Transverse colon (tissue), 4 donors: ENCODE results near the gene ATP5PD. TPM values are rescaled to one million over a fixed set of nuclear protein-coding genes. Genes with fewer than 3 reads are reported as not detected.

ENCODE experiments used
- DNase-seq: peaks from one replicate; pipeline ENCODE4 v3.0.0-alpha.2; 2019
- H3K27ac ChIP-seq, 4 donors: fragments of 200-600 bp; sonication (generic); 2 replicates each; pipeline ENCODE4 v1.5.1; 2016 to 2018; ENCODE audit warnings: inconsistent platforms in 4 of 4
- H3K27me3 ChIP-seq: fragments of 200-600 bp; sonication (generic); 2 replicates; pipeline ENCODE4 v1.5.1; 2017; ENCODE audit warnings: inconsistent platforms
- H3K36me3 ChIP-seq, 4 donors: fragments of 200-600 bp; sonication (generic); 2 replicates each; pipeline ENCODE4 v1.5.1; 2017 to 2019; ENCODE audit warnings: inconsistent platforms in 4 of 4
- H3K4me1 ChIP-seq, 4 donors: fragments of 200-600 bp; sonication (generic); 2 replicates each; pipeline ENCODE4 v1.5.1; 2017 to 2020; ENCODE audit warnings: inconsistent platforms in 4 of 4
- H3K4me3 ChIP-seq, 4 donors: fragments of 200-600 bp; sonication (generic); 1 replicate in 1 of 4; 2 replicates in 3 of 4; pipeline versions ENCODE4 v1.5.1 to v1.6.1; 2017 to 2019; ENCODE audit warnings: inconsistent platforms in 4 of 4
- H3K9me3 ChIP-seq, 2 donors: fragments of 200-600 bp; sonication (generic); 2 replicates each; pipeline ENCODE4 v1.5.1; 2017 to 2019; ENCODE audit warnings: inconsistent platforms in 2 of 2
- CTCF ChIP-seq, 5 experiments: fragments of 200-600 bp in 3 of 5; fragments of 450-650 bp in 2 of 5; sonication (generic) in 3 of 5; IDR thresholded peaks; 1 replicate in 2 of 5; 2 replicates in 3 of 5; pipeline ENCODE4 v1.5.1; 2016 to 2017; ENCODE audit warnings: antibody characterized with exemption in 5 of 5, inconsistent platforms in 3 of 5, mild to moderate bottlenecking in 2 of 5, moderate library complexity in 1 of 5
- EP300 ChIP-seq: sonication (generic); formaldehyde crosslinking; IDR thresholded peaks from one replicate; pipeline ENCODE4 v1.6.1; 2017; ENCODE audit warnings: antibody characterized with exemption, low read depth
- POLR2A ChIP-seq: fragments of 450-650 bp; IDR thresholded peaks from one replicate; pipeline ENCODE4 v1.6.1; 2016; ENCODE audit warnings: antibody characterized with exemption, mild to moderate bottlenecking, moderate library complexity
- POLR2AphosphoS5 ChIP-seq, 3 donors: sonication (generic); formaldehyde crosslinking; IDR thresholded peaks; one replicate each; pipeline ENCODE4 v1.6.1; 2016; ENCODE audit warnings: antibody characterized with exemption in 3 of 3
- WGBS, 2 donors: methylation state at CpG; one replicate each; pipeline ENCODE4 v1.1.5; 2018; ENCODE audit warnings: low coverage in 1 of 2; 5-methylcytosine and 5-hydroxymethylcytosine counted together
- in situ Hi-C, 4 donors: fragments of 200-750 bp; cut with MboI; loops; one replicate each; pipeline versions ENCODE4 v1.15.0 to v1.15.1; 2017; ENCODE audit warnings: low sequenced_read_pairs in 3 of 4, low pct_ligation_motif_present in 1 of 4, low pct_unique_long_range_greater_than_20kb in 1 of 4
- intact Hi-C: fragments of 100-400 bp; cut with DNase I; formaldehyde crosslinking; loops from one replicate; pipeline ENCODE4 v1.15.1; 2023; ENCODE audit warnings: low total_unique reads
- total RNA-seq, 4 donors: library from RNA; depleted of rRNA; stranded (reverse); fragments of >200 nt; gene quantifications; one replicate each; pipeline ENCODE4 v1.1.0, GENCODE V29; 2016

The ATP5PD gene
- total RNA-seq, 4 donors from 2014 or later, result 75.2 to 373 (median 245) TPM

GRCh38 chr17:75001915-75002843 lies 44.6 kb downstream of the ATP5PD start:
- Histone ChIP-seq H3K9me3 (no peaks in the 10 kb centered on the region), H3K4me1 (no peaks in the 10 kb centered on the region), H3K27ac (no peak overlapping the region), H3K4me3 (no peak overlapping the region), H3K36me3 (no peaks in the 10 kb centered on the region), H3K27me3 (no peaks in the 10 kb centered on the region)
- intact Hi-C loops, result no loop called here
- WGBS, 2 donors, result 84% methylated on average over 14 of the region's 15 CpGs; no CpG with 5 or more reads in 1 of the 2 donors
- in situ Hi-C loops, result no loop called here
- TF ChIP-seq POLR2AphosphoS5 (IDR thresholded peaks at IDR 0.05), result no peak
- TF ChIP-seq CTCF (IDR thresholded peaks at IDR 0.05), result no peak
- DNase-seq, result no peak

GRCh38 chr17:74999523-74999922 lies 47.2 kb downstream of the ATP5PD start:
- H3K36me3 ChIP-seq, result no peaks in the 10 kb centered on the region
- no peaks in the 10 kb centered on the region for H3K4me1 ChIP-seq
- no peak overlapping the region for H3K27ac ChIP-seq
- DNase-seq, result no peak
- in situ Hi-C loops, result no loop called here
- intact Hi-C loops, result no loop called here
- H3K4me3 ChIP-seq, result no peak overlapping the region
- H3K9me3 ChIP-seq, result no peaks in the 10 kb centered on the region
- no peaks in the 10 kb centered on the region for H3K27me3 ChIP-seq
- 84% methylated on average over 4 of the region's 4 CpGs; no CpG with 5 or more reads in 1 of the 2 donors for WGBS, 2 donors
- no peak for TF ChIP-seq CTCF (IDR thresholded peaks at IDR 0.05)
- TF ChIP-seq POLR2A, result no peak
- TF ChIP-seq POLR2AphosphoS5 (IDR thresholded peaks at IDR 0.05), result no peak
- no peak for TF ChIP-seq EP300

- no peaks in the 10 kb centered on the region for H3K27me3 ChIP-seq
- WGBS, 2 donors, result 60 to 82% methylated on average over 1 to 6 of the region's 6 CpGs
- no peaks in the 10 kb centered on the region for H3K4me1 ChIP-seq
- H3K9me3 ChIP-seq, result no peaks in the 10 kb centered on the region
- no peaks in the 10 kb centered on the region for H3K36me3 ChIP-seq
- intact Hi-C loops, result no loop called here
- H3K27ac ChIP-seq, result no peak overlapping the region
- no peak overlapping the region for H3K4me3 ChIP-seq
- no peak for DNase-seq
- in situ Hi-C loops, result no loop called here
- TF ChIP-seq CTCF (IDR thresholded peaks at IDR 0.05), result no peak
- no peak for TF ChIP-seq POLR2A
- TF ChIP-seq POLR2AphosphoS5 (IDR thresholded peaks at IDR 0.05), result no peak
- TF ChIP-seq EP300, result no peak
Observed at GRCh38 chr17:74998783-74999182, 48.0 kb downstream of the ATP5PD start.

- Histone ChIP-seq H3K4me1 (peaks cover 0 to 6% (median 3%) of the 10 kb centered on the region in 4 donors), H3K27me3 (no peaks in the 10 kb centered on the region), H3K36me3 (no peaks in the 10 kb centered on the region), H3K27ac (no peak overlapping the region), H3K9me3 (no peaks in the 10 kb centered on the region), H3K4me3 (no peak overlapping the region)
- TF ChIP-seq POLR2A, result no peak
- no peak for TF ChIP-seq EP300
- no peak for TF ChIP-seq POLR2AphosphoS5 (IDR thresholded peaks at IDR 0.05)
- no peak for TF ChIP-seq CTCF (IDR thresholded peaks at IDR 0.05)
- in situ Hi-C loops (no loop called here), intact Hi-C loops (no loop called here)
- no peak for DNase-seq
- 70 to 74% methylated on average over 2 to 5 of the region's 5 CpGs for WGBS, 2 donors
Observed at GRCh38 chr17:74995847-74996246, 50.9 kb downstream of the ATP5PD start.
